Measurements from ENCODE around the gene GABRB3.
"Not testable (repeated sequence)": the region's sequence is repeated elsewhere in the genome, so short reads cannot be mapped to it uniquely, and the experiment has no call there.

Gene GABRB3

GRCh38 chr15:26719866-26720265, 53.0 kb downstream of the GABRB3 start:
- not testable (repeated sequence) for H3K36me3 Mint-ChIP-seq (ENCODE audit: low read depth); H3K27me3 Mint-ChIP-seq

GRCh38 chr15:26716069-26716468, 56.8 kb downstream of the GABRB3 start:
- Mint-ChIP-seq H3K27ac (no peak overlapping the region), H3K4me1 (ENCODE audit: low read depth) (no peaks in the 10 kb centered on the region), H3K27me3 (no peaks in the 10 kb centered on the region), H3K9me3 (peaks cover 34% of the 10 kb centered on the region), H3K36me3 (ENCODE audit: low read depth) (no peaks in the 10 kb centered on the region), H3K4me3 (no peak overlapping the region)

More at GRCh38 chr15:26719866-26720265, 53.0 kb downstream of the GABRB3 start:
- not testable (repeated sequence) for H3K4me1 Mint-ChIP-seq (ENCODE audit: low read depth); H3K27ac Mint-ChIP-seq; H3K4me3 Mint-ChIP-seq
- peaks cover 19% of the 10 kb centered on the region for H3K9me3 Mint-ChIP-seq

- Mint-ChIP-seq H3K9me3 (peaks cover 26% of the 10 kb centered on the region), H3K27me3 (no peaks in the 10 kb centered on the region), H3K27ac (no peak overlapping the region), H3K36me3 (ENCODE audit: low read depth) (no peaks in the 10 kb centered on the region), H3K4me3 (no peak overlapping the region), H3K4me1 (ENCODE audit: low read depth) (no peaks in the 10 kb centered on the region)
Measured at GRCh38 chr15:26713498-26713897, 59.4 kb downstream of the GABRB3 start.

- no peak overlapping the region for H3K27ac Mint-ChIP-seq
- no peaks in the 10 kb centered on the region for H3K4me1 Mint-ChIP-seq (ENCODE audit: low read depth)
- no peaks in the 10 kb centered on the region for H3K36me3 Mint-ChIP-seq (ENCODE audit: low read depth)
- H3K4me3 Mint-ChIP-seq, result no peak overlapping the region
- peaks cover 27% of the 10 kb centered on the region for H3K9me3 Mint-ChIP-seq
- H3K27me3 Mint-ChIP-seq, result no peaks in the 10 kb centered on the region
Measured at GRCh38 chr15:26712335-26712734, 60.5 kb downstream of the GABRB3 start.

GRCh38 chr15:26711445-26711844, 61.4 kb downstream of the GABRB3 start:
- Mint-ChIP-seq H3K4me1 (ENCODE audit: low read depth) (no peaks in the 10 kb centered on the region), H3K27me3 (no peaks in the 10 kb centered on the region), H3K27ac (no peak overlapping the region), H3K9me3 (peaks cover 24% of the 10 kb centered on the region), H3K4me3 (no peak overlapping the region), H3K36me3 (ENCODE audit: low read depth) (no peaks in the 10 kb centered on the region)

GRCh38 chr15:26702381-26702780, 70.5 kb downstream of the GABRB3 start:
- Mint-ChIP-seq H3K4me3 (no peak overlapping the region), H3K4me1 (ENCODE audit: low read depth) (no peaks in the 10 kb centered on the region), H3K9me3 (peaks cover 20% of the 10 kb centered on the region), H3K27ac (no peak overlapping the region), H3K36me3 (ENCODE audit: low read depth) (no peaks in the 10 kb centered on the region), H3K27me3 (no peaks in the 10 kb centered on the region)

- Mint-ChIP-seq H3K4me1 (ENCODE audit: low read depth) (no peaks in the 10 kb centered on the region), H3K36me3 (ENCODE audit: low read depth) (no peaks in the 10 kb centered on the region), H3K27me3 (no peaks in the 10 kb centered on the region), H3K27ac (no peak overlapping the region), H3K4me3 (no peak overlapping the region), H3K9me3 (peaks cover 29% of the 10 kb centered on the region)
Measured at GRCh38 chr15:26698555-26698954, 74.3 kb downstream of the GABRB3 start.

- Mint-ChIP-seq H3K4me3 (no peak overlapping the region), H3K36me3 (ENCODE audit: low read depth) (no peaks in the 10 kb centered on the region), H3K4me1 (ENCODE audit: low read depth) (no peaks in the 10 kb centered on the region), H3K27me3 (no peaks in the 10 kb centered on the region), H3K27ac (no peak overlapping the region), H3K9me3 (peaks cover 32% of the 10 kb centered on the region)
Measured at GRCh38 chr15:26697913-26698312, 75.0 kb downstream of the GABRB3 start.

- Mint-ChIP-seq H3K27ac (no peak overlapping the region), H3K36me3 (ENCODE audit: low read depth) (no peaks in the 10 kb centered on the region)
Measured at GRCh38 chr15:26691249-26691648, 81.6 kb downstream of the GABRB3 start.

GRCh38 chr15:26690778-26691177, 82.1 kb downstream of the GABRB3 start:
- Mint-ChIP-seq H3K27me3 (no peaks in the 10 kb centered on the region), H3K4me1 (ENCODE audit: low read depth) (no peaks in the 10 kb centered on the region), H3K36me3 (ENCODE audit: low read depth) (no peaks in the 10 kb centered on the region), H3K9me3 (peaks cover 19% of the 10 kb centered on the region), H3K4me3 (no peak overlapping the region), H3K27ac (no peak overlapping the region)

More at GRCh38 chr15:26691249-26691648, 81.6 kb downstream of the GABRB3 start:
- Mint-ChIP-seq H3K9me3 (peaks cover 19% of the 10 kb centered on the region), H3K4me1 (ENCODE audit: low read depth) (no peaks in the 10 kb centered on the region), H3K4me3 (no peak overlapping the region), H3K27me3 (no peaks in the 10 kb centered on the region)

- no peaks in the 10 kb centered on the region for H3K36me3 Mint-ChIP-seq (ENCODE audit: low read depth)
- H3K9me3 Mint-ChIP-seq, result peaks cover 15% of the 10 kb centered on the region
- H3K27me3 Mint-ChIP-seq, result no peaks in the 10 kb centered on the region
- no peak overlapping the region for H3K4me3 Mint-ChIP-seq
- H3K4me1 Mint-ChIP-seq (ENCODE audit: low read depth), result no peaks in the 10 kb centered on the region
- H3K27ac Mint-ChIP-seq, result no peak overlapping the region
Measured at GRCh38 chr15:26689462-26689861, 83.4 kb downstream of the GABRB3 start.

GRCh38 chr15:26686547-26687187, 86.2 kb downstream of the GABRB3 start:
- H3K9me3 Mint-ChIP-seq, result peaks cover 11% of the 10 kb centered on the region
- no peaks in the 10 kb centered on the region for H3K36me3 Mint-ChIP-seq (ENCODE audit: low read depth)
- H3K4me3 Mint-ChIP-seq, result no peak overlapping the region
- H3K27ac Mint-ChIP-seq, result no peak overlapping the region
- H3K4me1 Mint-ChIP-seq (ENCODE audit: low read depth), result no peaks in the 10 kb centered on the region
- H3K27me3 Mint-ChIP-seq, result no peaks in the 10 kb centered on the region

GRCh38 chr15:26682598-26683164, 90.2 kb downstream of the GABRB3 start:
- peaks cover 11% of the 10 kb centered on the region for H3K9me3 Mint-ChIP-seq
- no peak overlapping the region for H3K4me3 Mint-ChIP-seq
- H3K27ac Mint-ChIP-seq, result no peak overlapping the region
- no peaks in the 10 kb centered on the region for H3K4me1 Mint-ChIP-seq (ENCODE audit: low read depth)
- H3K36me3 Mint-ChIP-seq (ENCODE audit: low read depth), result no peaks in the 10 kb centered on the region
- H3K27me3 Mint-ChIP-seq, result no peaks in the 10 kb centered on the region

GRCh38 chr15:26679927-26680326, 92.9 kb downstream of the GABRB3 start:
- Mint-ChIP-seq H3K27ac (no peak overlapping the region), H3K36me3 (ENCODE audit: low read depth) (no peaks in the 10 kb centered on the region), H3K27me3 (no peaks in the 10 kb centered on the region), H3K4me3 (no peak overlapping the region), H3K4me1 (ENCODE audit: low read depth) (no peaks in the 10 kb centered on the region), H3K9me3 (peaks cover 15% of the 10 kb centered on the region)

GRCh38 chr15:26676115-26676514, 96.8 kb downstream of the GABRB3 start:
- no peaks in the 10 kb centered on the region for H3K27me3 Mint-ChIP-seq
- no peaks in the 10 kb centered on the region for H3K4me1 Mint-ChIP-seq (ENCODE audit: low read depth)
- H3K9me3 Mint-ChIP-seq, result peaks cover 4% of the 10 kb centered on the region
- no peak overlapping the region for H3K27ac Mint-ChIP-seq
- no peaks in the 10 kb centered on the region for H3K36me3 Mint-ChIP-seq (ENCODE audit: low read depth)
- H3K4me3 Mint-ChIP-seq, result no peak overlapping the region

- Mint-ChIP-seq H3K4me3 (no peak overlapping the region), H3K27me3 (no peaks in the 10 kb centered on the region), H3K36me3 (ENCODE audit: low read depth) (no peaks in the 10 kb centered on the region), H3K9me3 (peaks cover 4% of the 10 kb centered on the region), H3K4me1 (ENCODE audit: low read depth) (no peaks in the 10 kb centered on the region), H3K27ac (no peak overlapping the region)
Measured at GRCh38 chr15:26674467-26674866, 98.4 kb downstream of the GABRB3 start.

All from stimulated activated naive CD8-positive, alpha-beta T cell treated with anti-CD3 and anti-CD28 coated beads, Interleukin-15, Interleukin-2, amounts not matched to agents 100 ng/mL and 50 ng/mL, for 24 hours (primary cell).